HFFc6 (cell line): ENCODE data around the gene TTF1. TPM values are rescaled to one million over a fixed set of nuclear protein-coding genes. Genes with fewer than 3 reads are reported as not detected.

Source experiments
- DNase-seq: peaks from one replicate; pipeline ENCODE4 v3.0.0-alpha.2; 2018
- H3K27ac Mint-ChIP-seq: 2 replicates; pipeline ENCODE4 v1.8.0; 2020; ENCODE audit warnings: mild to moderate bottlenecking, mixed read lengths
- H3K27me3 Mint-ChIP-seq: 2 replicates; pipeline ENCODE4 v1.8.0; 2021; ENCODE audit warnings: mild to moderate bottlenecking, moderate library complexity, mixed read lengths; ENCODE audit not compliant: insufficient read depth
- H3K36me3 Mint-ChIP-seq: 2 replicates; pipeline ENCODE4 v1.8.0; 2021; ENCODE audit warnings: low read depth, mixed read lengths
- H3K4me1 Mint-ChIP-seq: 2 replicates; pipeline ENCODE4 v1.8.0; 2020; ENCODE audit warnings: low read depth, mixed read lengths
- H3K4me3 Mint-ChIP-seq: 2 replicates; pipeline ENCODE4 v1.8.0; 2020; ENCODE audit warnings: mild to moderate bottlenecking, moderate library complexity, mixed read lengths
- H3K9me3 Mint-ChIP-seq: 2 replicates; pipeline ENCODE4 v1.8.0; 2020; ENCODE audit warnings: mild to moderate bottlenecking, mixed read lengths
- CTCF ChIP-seq: fragments of 200-600 bp; sonication (generic); IDR thresholded peaks from 2 replicates; pipeline ENCODE4 v1.5.0; 2021; ENCODE audit warnings: antibody characterized with exemption, mild to moderate bottlenecking
- total RNA-seq, 6 experiments: library from RNA; stranded (reverse); fragmentation: NEBNext Ultra II Directional; extraction: Animal tissue kit (Norgen Biotek cat#: 25700); gene quantifications; 2 replicates in 1 of 6; 3 replicates in 5 of 6; pipeline ENCODE4 v1.2.3, GENCODE V29; 2021

Gene TTF1
- total RNA-seq, 6 experiments from 2014 or later, result 8.5 to 11.7 (median 10.4) TPM

- no peak for TF ChIP-seq CTCF
- Mint-ChIP-seq H3K4me1 (no peaks in the 10 kb centered on the region), H3K9me3 (no peaks in the 10 kb centered on the region), H3K4me3 (no peak overlapping the region), H3K36me3 (no peaks in the 10 kb centered on the region), H3K27ac (no peak overlapping the region), H3K27me3 (peaks cover 47% of the 10 kb centered on the region)
- DNase-seq, result no peak
These were observed 16.9 kb upstream of the TTF1 start for GRCh38 chr9:132423503-132423902.

- Mint-ChIP-seq H3K36me3 (no peaks in the 10 kb centered on the region), H3K27ac (no peak overlapping the region), H3K4me3 (no peak overlapping the region), H3K27me3 (peaks cover 51% of the 10 kb centered on the region), H3K9me3 (no peaks in the 10 kb centered on the region), H3K4me1 (no peaks in the 10 kb centered on the region)
- TF ChIP-seq CTCF, result no peak
- DNase-seq, result no peak
These were observed 15.9 kb upstream of the TTF1 start for GRCh38 chr9:132422574-132422973.

- Mint-ChIP-seq H3K9me3 (no peaks in the 10 kb centered on the region), H3K4me1 (no peaks in the 10 kb centered on the region; the same call in 1 of the 2 replicates), H3K27me3 (peaks cover 55% of the 10 kb centered on the region), H3K4me3 (no peak overlapping the region), H3K27ac (no peak overlapping the region), H3K36me3 (no peaks in the 10 kb centered on the region)
- no peak for TF ChIP-seq CTCF
- DNase-seq, result no peak
These were observed 12.2 kb upstream of the TTF1 start for GRCh38 chr9:132418726-132419363.

GRCh38 chr9:132415181-132415580 is 8.5 kb upstream of the TTF1 start:
- H3K4me3 Mint-ChIP-seq, result peak overlapping the region; percentile 66
- no peak for TF ChIP-seq CTCF

GRCh38 chr9:132414731-132415130 is 8.1 kb upstream of the TTF1 start:
- DNase-seq, result no peak
- peaks cover 48% of the 10 kb centered on the region for H3K27me3 Mint-ChIP-seq
- H3K27ac Mint-ChIP-seq, result no peak overlapping the region
- peak overlapping the region; percentile 66 for H3K4me3 Mint-ChIP-seq
- no peaks in the 10 kb centered on the region for H3K36me3 Mint-ChIP-seq
- peaks cover 5% of the 10 kb centered on the region; the same call in 1 of the 2 replicates for H3K4me1 Mint-ChIP-seq
- TF ChIP-seq CTCF, result no peak
- no peaks in the 10 kb centered on the region for H3K9me3 Mint-ChIP-seq

More at GRCh38 chr9:132415181-132415580, 8.5 kb upstream of the TTF1 start:
- no peaks in the 10 kb centered on the region for H3K36me3 Mint-ChIP-seq
- peaks cover 5% of the 10 kb centered on the region; the same call in 1 of the 2 replicates for H3K4me1 Mint-ChIP-seq
- no peak for DNase-seq
- peaks cover 47% of the 10 kb centered on the region for H3K27me3 Mint-ChIP-seq
- H3K9me3 Mint-ChIP-seq, result no peaks in the 10 kb centered on the region
- H3K27ac Mint-ChIP-seq, result no peak overlapping the region
